Measurements from ENCODE around the gene HCFC1R1. TPM values are rescaled to one million over a fixed set of nuclear protein-coding genes. Genes with fewer than 3 reads are reported as not detected.

Gene HCFC1R1
- total RNA-seq, 1 donor from 2014 or later: 133 TPM

DNA sequence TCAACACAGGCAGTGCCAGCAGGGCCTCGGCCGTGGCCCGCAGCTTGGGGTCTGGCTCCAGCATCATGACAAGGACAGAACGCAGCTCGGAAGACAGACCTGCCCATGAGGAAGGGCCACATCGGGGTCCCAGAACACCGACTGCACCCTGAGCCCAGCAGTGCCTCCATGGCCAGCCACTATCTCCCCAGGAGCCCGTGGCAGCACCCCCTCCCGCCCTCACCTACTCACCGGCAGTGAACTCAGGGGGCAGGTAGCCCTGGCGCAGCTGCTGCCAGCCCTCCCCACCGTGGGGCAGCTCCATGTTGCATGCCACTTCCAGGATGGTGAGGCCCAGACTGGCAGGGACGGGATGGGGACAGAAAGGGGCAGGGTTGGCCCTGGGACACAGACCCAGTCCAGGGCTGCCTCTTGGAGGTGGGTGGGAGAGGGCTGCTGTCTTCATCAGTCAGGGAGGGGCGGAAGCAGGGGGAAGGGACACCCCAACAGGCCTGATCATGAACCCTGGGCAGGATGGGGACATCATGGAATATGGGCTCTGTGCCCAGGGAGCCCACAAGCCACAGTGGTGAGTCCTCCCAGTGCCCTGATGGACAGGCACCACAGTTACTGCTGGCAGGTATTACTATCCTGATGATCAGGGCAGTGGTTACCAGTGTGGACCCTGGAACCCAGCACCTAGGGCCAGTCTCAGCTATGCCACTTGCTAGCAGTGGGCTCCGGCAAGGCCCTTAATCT, 49.3 kb downstream of the HCFC1R1 start:
- Mint-ChIP-seq H3K27ac (ENCODE audit: unreplicated experiment) (no peak overlapping the region), H3K4me3 (ENCODE audit: unreplicated experiment) (no peak overlapping the region)

DNA sequence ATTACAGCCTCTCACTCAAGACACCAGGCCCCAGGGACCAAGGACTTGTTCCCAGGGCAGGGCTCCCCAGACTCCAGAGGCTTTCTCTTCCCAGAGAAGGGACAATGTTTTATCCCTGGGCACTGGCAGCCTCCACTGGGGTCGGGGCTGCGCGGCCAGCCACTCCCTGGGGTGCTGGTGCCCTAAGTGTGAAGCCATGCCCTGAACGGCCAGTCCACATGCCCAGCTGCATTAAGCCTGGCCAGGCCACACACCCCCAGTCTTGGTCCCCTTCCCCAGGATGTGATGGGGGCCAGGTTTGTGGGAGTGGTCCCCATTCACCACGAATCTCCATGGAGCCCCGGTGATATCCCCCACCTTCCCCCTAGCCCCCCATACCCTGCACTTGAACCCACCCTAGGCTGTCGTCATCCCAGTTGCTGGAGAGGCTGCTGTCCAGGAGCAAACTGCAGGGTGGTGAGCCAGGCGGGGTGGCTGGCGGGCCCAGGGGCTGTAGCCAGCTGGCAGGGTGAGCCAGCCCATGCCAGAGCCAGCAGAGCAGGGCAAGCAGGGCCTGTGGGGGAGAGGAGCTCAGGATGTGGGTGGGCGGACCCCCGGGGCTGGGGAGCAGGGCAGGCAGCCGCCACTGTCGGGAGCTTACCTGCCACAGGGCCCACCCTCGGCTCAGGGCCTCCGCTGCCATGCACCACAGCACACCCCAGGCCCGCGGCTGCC, 50.0 kb downstream of the HCFC1R1 start:
- Mint-ChIP-seq H3K27me3 (ENCODE audit: unreplicated experiment) (no peaks in the 10 kb centered on the region), H3K9me3 (ENCODE audit: unreplicated experiment) (no peaks in the 10 kb centered on the region), H3K27ac (ENCODE audit: unreplicated experiment) (no peak overlapping the region), H3K4me3 (ENCODE audit: unreplicated experiment) (no peak overlapping the region), H3K4me1 (ENCODE audit: unreplicated experiment) (peaks cover 11% of the 10 kb centered on the region), H3K36me3 (ENCODE audit: unreplicated experiment) (no peaks in the 10 kb centered on the region)
- TF ChIP-seq, protein P1, sequence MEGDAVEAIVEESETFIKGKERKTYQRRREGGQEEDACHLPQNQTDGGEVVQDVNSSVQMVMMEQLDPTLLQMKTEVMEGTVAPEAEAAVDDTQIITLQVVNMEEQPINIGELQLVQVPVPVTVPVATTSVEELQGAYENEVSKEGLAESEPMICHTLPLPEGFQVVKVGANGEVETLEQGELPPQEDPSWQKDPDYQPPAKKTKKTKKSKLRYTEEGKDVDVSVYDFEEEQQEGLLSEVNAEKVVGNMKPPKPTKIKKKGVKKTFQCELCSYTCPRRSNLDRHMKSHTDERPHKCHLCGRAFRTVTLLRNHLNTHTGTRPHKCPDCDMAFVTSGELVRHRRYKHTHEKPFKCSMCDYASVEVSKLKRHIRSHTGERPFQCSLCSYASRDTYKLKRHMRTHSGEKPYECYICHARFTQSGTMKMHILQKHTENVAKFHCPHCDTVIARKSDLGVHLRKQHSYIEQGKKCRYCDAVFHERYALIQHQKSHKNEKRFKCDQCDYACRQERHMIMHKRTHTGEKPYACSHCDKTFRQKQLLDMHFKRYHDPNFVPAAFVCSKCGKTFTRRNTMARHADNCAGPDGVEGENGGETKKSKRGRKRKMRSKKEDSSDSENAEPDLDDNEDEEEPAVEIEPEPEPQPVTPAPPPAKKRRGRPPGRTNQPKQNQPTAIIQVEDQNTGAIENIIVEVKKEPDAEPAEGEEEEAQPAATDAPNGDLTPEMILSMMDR (IDR thresholded peaks at IDR 0.05): no peak
- no peak for DNase-seq (ENCODE audit: extremely low spot score, unreplicated experiment)

More for the DNA sequence above, 49.3 kb downstream of the HCFC1R1 start:
- TF ChIP-seq, protein P1 (IDR thresholded peaks at IDR 0.05): no peak
- DNase-seq (ENCODE audit: extremely low spot score, unreplicated experiment): no peak
- Mint-ChIP-seq H3K27me3 (ENCODE audit: unreplicated experiment) (no peaks in the 10 kb centered on the region), H3K9me3 (ENCODE audit: unreplicated experiment) (no peaks in the 10 kb centered on the region), H3K36me3 (ENCODE audit: unreplicated experiment) (no peaks in the 10 kb centered on the region), H3K4me1 (ENCODE audit: unreplicated experiment) (peaks cover 13% of the 10 kb centered on the region)

- TF ChIP-seq, protein P1 (IDR thresholded peaks at IDR 0.05): no peak
- DNase-seq (ENCODE audit: extremely low spot score, unreplicated experiment): no peak
- no peaks in the 10 kb centered on the region for H3K27me3 Mint-ChIP-seq (ENCODE audit: unreplicated experiment)
- H3K27ac Mint-ChIP-seq (ENCODE audit: unreplicated experiment): no peak overlapping the region
- H3K4me3 Mint-ChIP-seq (ENCODE audit: unreplicated experiment): no peak overlapping the region
- no peaks in the 10 kb centered on the region for H3K36me3 Mint-ChIP-seq (ENCODE audit: unreplicated experiment)
- H3K4me1 Mint-ChIP-seq (ENCODE audit: unreplicated experiment): peaks cover 16% of the 10 kb centered on the region
- no peaks in the 10 kb centered on the region for H3K9me3 Mint-ChIP-seq (ENCODE audit: unreplicated experiment)
Observed at GRCh38 chr16:2973093-2973492, 50.6 kb downstream of the HCFC1R1 start.

Other genes starting within 250 kb of the HCFC1R1 start
- 264 and 287 TPM in 2 replicates for gene ELOB, start 246.7 kb downstream of the HCFC1R1 start, total RNA-seq
- gene PRSS33, start 236.4 kb downstream of the HCFC1R1 start, total RNA-seq: not detected in 2 replicates
- not detected in 2 replicates for gene PRSS41, start 225.5 kb downstream of the HCFC1R1 start, total RNA-seq
- not detected in 2 replicates for gene PRSS21, start 206.7 kb downstream of the HCFC1R1 start, total RNA-seq
- not detected in 2 replicates for gene ZG16B, start 193.6 kb downstream of the HCFC1R1 start, total RNA-seq
- not detected in 2 replicates for gene PRSS22, start 165.8 kb downstream of the HCFC1R1 start, total RNA-seq
- gene FLYWCH2, start 140.7 kb downstream of the HCFC1R1 start, total RNA-seq: 49.6 and 54.0 TPM in 2 replicates
- 38.9 and 46.4 TPM in 2 replicates for gene FLYWCH1, start 112.0 kb downstream of the HCFC1R1 start, total RNA-seq
- not detected in 2 replicates for gene KREMEN2, start 59.7 kb downstream of the HCFC1R1 start, total RNA-seq
- 8.4 and 11.9 TPM in 2 replicates for gene PAQR4, start 54.6 kb downstream of the HCFC1R1 start, total RNA-seq
- 10.4 and 14.0 TPM in 2 replicates for gene PKMYT1, start 43.5 kb downstream of the HCFC1R1 start, total RNA-seq
- not detected in 2 replicates for gene CLDN9, start 11.0 kb downstream of the HCFC1R1 start, total RNA-seq
- 0.32 TPM in 1 of 2 replicates, not detected in the other for gene CLDN6, start 5.8 kb downstream of the HCFC1R1 start, total RNA-seq
- gene TNFRSF12A, start 3.6 kb downstream of the HCFC1R1 start, total RNA-seq: 71.3 and 72.4 TPM in 2 replicates
- gene THOC6, start 93 bp upstream of the HCFC1R1 start, total RNA-seq: 36.6 and 40.1 TPM in 2 replicates
- not detected in 2 replicates for gene BICDL2, start 13.0 kb upstream of the HCFC1R1 start, total RNA-seq
- 3.0 and 3.6 TPM in 2 replicates for gene MMP25, start 22.6 kb upstream of the HCFC1R1 start, total RNA-seq
- 8.8 and 13.2 TPM in 2 replicates for gene IL32, start 41.7 kb upstream of the HCFC1R1 start, total RNA-seq
- not detected in 2 replicates for gene ZSCAN10, start 75.4 kb upstream of the HCFC1R1 start, total RNA-seq
- gene ZNF205, start 88.6 kb upstream of the HCFC1R1 start, total RNA-seq: 14.8 and 15.9 TPM in 2 replicates
- gene ZNF213, start 111.1 kb upstream of the HCFC1R1 start, total RNA-seq: 13.4 and 14.3 TPM in 2 replicates
- not detected in 2 replicates for gene OR1F1, start 164.3 kb upstream of the HCFC1R1 start, total RNA-seq
- 9.0 and 9.1 TPM in 2 replicates for gene ZNF200, start 211.2 kb upstream of the HCFC1R1 start, total RNA-seq
- gene MEFV, start 232.7 kb upstream of the HCFC1R1 start, total RNA-seq: not detected in 2 replicates